Smooth muscle cell (in vitro differentiated cells): ENCODE measurements around the gene LARP4B. TPM values are rescaled to one million over a fixed set of nuclear protein-coding genes. Genes with fewer than 3 reads are reported as not detected.

Source experiments
- DNase-seq: peaks from one replicate; lab custom pipeline; 2025; ENCODE audit not compliant: unreplicated experiment; lab: John Stamatoyannopoulos, UW
- H2AFZ ChIP-seq: fragments of 200-600 bp; sonication (generic); 2 replicates; pipeline ENCODE4 v1.6.0; 2016; ENCODE audit warnings: antibody characterized with exemption, low read depth, mild to moderate bottlenecking
- H3F3A ChIP-seq: fragments of 200-600 bp; sonication (generic); 2 replicates; pipeline ENCODE4 v1.6.0; 2017; ENCODE audit warnings: antibody characterized with exemption, low read depth
- H3K27ac ChIP-seq: fragments of 200-600 bp; sonication (generic); 2 replicates; pipeline ENCODE4 v1.5.1; 2016; ENCODE audit warnings: low read depth, mild to moderate bottlenecking
- H3K27me3 ChIP-seq: fragments of 200-600 bp; sonication (generic); 2 replicates; pipeline ENCODE4 v1.6.1; 2016; ENCODE audit warnings: low read depth, mild to moderate bottlenecking
- H3K36me3 ChIP-seq: fragments of 200-600 bp; sonication (generic); 2 replicates; pipeline ENCODE4 v1.5.1; 2016; ENCODE audit warnings: low read depth
- H3K4me1 ChIP-seq: fragments of 200-600 bp; sonication (generic); 2 replicates; pipeline ENCODE4 v1.5.1; 2016; ENCODE audit warnings: low read depth
- H3K4me2 ChIP-seq: fragments of 200-600 bp; sonication (generic); 2 replicates; pipeline ENCODE4 v1.6.0; 2016; ENCODE audit warnings: mild to moderate bottlenecking
- H3K4me3 ChIP-seq: fragments of 200-600 bp; sonication (generic); 2 replicates; pipeline ENCODE4 v1.5.1; 2016; ENCODE audit warnings: mild to moderate bottlenecking
- H3K79me2 ChIP-seq: fragments of 200-600 bp; sonication (generic); 2 replicates; pipeline ENCODE4 v1.6.0; 2016; ENCODE audit warnings: low read depth, mild to moderate bottlenecking
- H3K9ac ChIP-seq: fragments of 200-600 bp; sonication (generic); 2 replicates; pipeline ENCODE4 v1.6.0; 2016; ENCODE audit warnings: low read depth
- H3K9me3 ChIP-seq: fragments of 200-600 bp; sonication (generic); replicated peaks from 2 replicates; pipeline ENCODE4 v1.5.1; 2016; ENCODE audit warnings: low read depth
- H4K20me1 ChIP-seq: fragments of 200-600 bp; sonication (generic); 2 replicates; pipeline ENCODE4 v1.6.0; 2016; ENCODE audit warnings: low read depth
- WGBS: methylation state at CpG from one replicate; pipeline ENCODE4 v1.1.7; 2016; ENCODE audit warnings: low lambda C conversion rate; 5-methylcytosine and 5-hydroxymethylcytosine counted together
- polyA plus RNA-seq: library from polyadenylated mRNA; unstranded; fragments of >200 nt; fragmentation: Nextera tagmentation; extraction: Ambion mirVana; gene quantifications from 2 replicates; pipeline ENCODE4 v1.2.1, GENCODE V29; 2016
- total RNA-seq: library from RNA; depleted of rRNA; stranded (reverse); fragments of >200 nt; gene quantifications from 2 replicates; pipeline ENCODE4 v1.2.3, GENCODE V29; 2014
- TF ChIP-seq, protein P1 (sequence below): fragments of 200-600 bp; sonication (generic); IDR thresholded peaks from 2 replicates; pipeline ENCODE4 v1.5.1; 2017; ENCODE audit warnings: borderline replicate concordance, mild to moderate bottlenecking, antibody characterized with exemption; ENCODE audit not compliant: insufficient read depth, poor library complexity, severe bottlenecking

The LARP4B gene
- total and polyA plus RNA-seq, 2 experiments from 2014 or later, result 16.7 to 24.9 TPM

DNA sequence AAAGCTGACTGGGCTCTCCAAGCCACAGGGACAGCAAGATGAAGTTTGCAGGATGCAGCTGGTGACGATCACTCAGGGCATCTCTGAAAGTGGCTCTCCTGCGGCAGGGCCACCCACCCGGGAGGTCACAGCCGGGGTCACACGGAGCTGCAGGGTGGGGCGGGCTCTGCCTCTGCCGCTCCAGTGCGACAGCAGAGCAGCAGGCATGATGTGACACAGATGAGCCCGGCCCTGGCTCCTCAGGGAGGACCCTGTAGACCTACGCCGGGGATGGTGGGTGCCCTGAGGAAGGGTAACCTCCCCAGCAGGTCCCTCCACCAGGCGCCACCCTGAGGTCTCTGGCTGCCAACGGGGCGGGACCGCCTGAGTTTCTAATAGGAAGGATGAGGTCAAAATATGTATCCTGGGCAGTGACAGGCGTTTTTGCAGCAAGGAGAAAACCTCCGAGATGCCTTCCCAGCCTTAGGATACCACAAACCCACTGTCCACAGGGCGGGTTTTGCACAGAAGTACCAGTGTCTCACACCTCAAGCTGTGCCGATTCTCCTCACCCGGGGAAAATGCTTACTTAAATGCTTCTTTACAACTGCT, 127.2 kb downstream of the LARP4B start:
- Histone ChIP-seq H3K27me3 (no peaks in the 10 kb centered on the region), H3K4me2 (no peak overlapping the region), H3K9me3 (no peaks in the 10 kb centered on the region), H4K20me1 (no peaks in the 10 kb centered on the region), H3K4me3 (no peak overlapping the region), H2AFZ (no peak overlapping the region), H3K4me1 (no peaks in the 10 kb centered on the region), H3K36me3 (no peaks in the 10 kb centered on the region), H3K79me2 (no peaks in the 10 kb centered on the region), H3F3A (no peaks in the 10 kb centered on the region), H3K27ac (no peak overlapping the region), H3K9ac (no peak overlapping the region)
- 95% methylated on average over 20 of the region's 20 CpGs for WGBS
- TF ChIP-seq, protein P1, sequence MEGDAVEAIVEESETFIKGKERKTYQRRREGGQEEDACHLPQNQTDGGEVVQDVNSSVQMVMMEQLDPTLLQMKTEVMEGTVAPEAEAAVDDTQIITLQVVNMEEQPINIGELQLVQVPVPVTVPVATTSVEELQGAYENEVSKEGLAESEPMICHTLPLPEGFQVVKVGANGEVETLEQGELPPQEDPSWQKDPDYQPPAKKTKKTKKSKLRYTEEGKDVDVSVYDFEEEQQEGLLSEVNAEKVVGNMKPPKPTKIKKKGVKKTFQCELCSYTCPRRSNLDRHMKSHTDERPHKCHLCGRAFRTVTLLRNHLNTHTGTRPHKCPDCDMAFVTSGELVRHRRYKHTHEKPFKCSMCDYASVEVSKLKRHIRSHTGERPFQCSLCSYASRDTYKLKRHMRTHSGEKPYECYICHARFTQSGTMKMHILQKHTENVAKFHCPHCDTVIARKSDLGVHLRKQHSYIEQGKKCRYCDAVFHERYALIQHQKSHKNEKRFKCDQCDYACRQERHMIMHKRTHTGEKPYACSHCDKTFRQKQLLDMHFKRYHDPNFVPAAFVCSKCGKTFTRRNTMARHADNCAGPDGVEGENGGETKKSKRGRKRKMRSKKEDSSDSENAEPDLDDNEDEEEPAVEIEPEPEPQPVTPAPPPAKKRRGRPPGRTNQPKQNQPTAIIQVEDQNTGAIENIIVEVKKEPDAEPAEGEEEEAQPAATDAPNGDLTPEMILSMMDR, result no peak
- DNase-seq, result no peak

DNA sequence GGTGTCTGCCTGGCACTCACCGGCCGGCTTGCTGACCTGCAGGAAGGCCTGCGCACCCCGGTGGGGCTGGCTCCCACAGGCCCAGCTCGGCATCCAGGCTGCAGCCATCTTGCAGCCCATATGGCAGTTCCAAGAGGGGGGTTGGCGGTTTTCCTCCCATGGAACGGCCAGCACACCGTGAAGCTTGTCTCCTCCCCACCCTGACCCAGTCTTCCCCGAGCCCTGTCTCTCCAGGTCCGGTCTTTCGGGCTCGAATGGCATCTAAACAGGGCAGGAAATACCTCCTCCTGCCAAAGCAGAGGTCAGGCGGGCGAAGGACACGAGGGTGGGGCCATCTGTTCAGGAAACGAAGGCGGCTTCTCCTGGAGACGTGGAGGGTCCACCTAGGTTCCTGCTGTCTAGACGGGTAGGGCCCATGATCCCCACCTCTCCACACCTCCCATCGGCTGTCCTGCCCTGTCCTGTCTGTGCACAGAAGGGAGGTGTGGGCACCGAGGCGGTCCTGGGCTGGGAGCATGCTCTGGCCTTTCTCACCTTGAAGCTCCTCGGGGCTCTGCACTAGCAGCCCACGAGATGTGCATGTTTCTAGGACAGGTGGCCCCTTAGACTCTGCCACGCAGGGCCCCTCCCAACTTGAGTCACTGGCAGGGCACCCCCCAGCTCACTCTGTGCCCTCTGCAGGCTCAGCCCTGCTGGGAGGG, 128.3 kb downstream of the LARP4B start:
- Histone ChIP-seq H4K20me1 (no peaks in the 10 kb centered on the region), H3K27me3 (no peaks in the 10 kb centered on the region), H3K4me3 (no peak overlapping the region), H3K9me3 (no peaks in the 10 kb centered on the region), H3K36me3 (no peaks in the 10 kb centered on the region), H3K4me1 (no peaks in the 10 kb centered on the region), H3K9ac (no peak overlapping the region), H2AFZ (no peak overlapping the region), H3K4me2 (no peak overlapping the region), H3K27ac (no peak overlapping the region), H3F3A (no peaks in the 10 kb centered on the region), H3K79me2 (no peaks in the 10 kb centered on the region)
- 96% methylated on average over 22 of the region's 25 CpGs for WGBS
- DNase-seq, result no peak
- TF ChIP-seq, protein P1, result no peak

DNA sequence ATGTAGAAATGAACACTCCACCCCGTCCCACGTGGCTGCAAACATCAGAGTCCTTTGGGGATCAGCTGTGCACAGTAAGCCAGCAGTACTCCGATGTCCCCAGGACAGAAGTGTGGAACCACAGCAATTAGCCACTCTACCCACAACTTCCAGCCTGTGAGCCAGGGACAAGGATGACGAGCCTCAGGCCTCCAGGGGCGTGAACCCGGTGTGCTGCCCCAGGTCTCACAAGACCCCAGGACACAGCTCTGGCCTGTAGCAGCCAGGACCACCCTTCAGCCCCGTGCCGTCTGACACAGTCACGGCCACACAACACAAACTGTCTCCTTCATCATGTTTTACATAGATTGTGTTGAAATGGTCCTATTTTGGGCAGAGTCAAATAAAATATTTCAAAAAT, 129.0 kb downstream of the LARP4B start:
- Histone ChIP-seq H3F3A (no peaks in the 10 kb centered on the region), H3K27me3 (no peaks in the 10 kb centered on the region), H3K9ac (no peak overlapping the region), H3K79me2 (no peaks in the 10 kb centered on the region), H3K4me3 (no peak overlapping the region), H3K4me2 (no peak overlapping the region), H3K36me3 (no peaks in the 10 kb centered on the region), H2AFZ (no peak overlapping the region), H3K9me3 (no peaks in the 10 kb centered on the region), H3K4me1 (no peaks in the 10 kb centered on the region), H4K20me1 (no peaks in the 10 kb centered on the region), H3K27ac (no peak overlapping the region)
- 82% methylated on average over 9 of the region's 9 CpGs for WGBS
- DNase-seq, result no peak
- TF ChIP-seq, protein P1, result no peak

DNA sequence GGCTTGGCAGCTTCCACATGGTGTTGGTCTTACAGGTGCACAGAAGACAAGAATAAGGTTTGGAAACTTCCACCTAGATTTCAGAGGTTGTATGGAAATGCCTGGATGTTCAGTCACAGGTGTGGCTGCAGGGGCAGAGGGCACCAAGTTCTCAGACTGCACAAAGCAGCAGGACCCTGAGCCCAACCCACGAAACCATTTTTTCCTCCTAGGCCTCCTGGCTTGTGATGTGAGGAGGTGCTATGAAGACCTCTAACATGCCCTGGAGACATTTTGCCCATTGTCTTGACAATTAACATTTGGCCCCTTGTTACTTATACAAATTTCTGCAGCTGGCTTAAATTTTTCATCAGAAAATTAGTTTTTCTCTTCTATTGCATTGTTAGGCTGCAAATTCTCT, 134.3 kb downstream of the LARP4B start:
- no peak overlapping the region for H3K4me3 ChIP-seq
- H3K4me1 ChIP-seq, result no peaks in the 10 kb centered on the region
- WGBS, result 96% methylated on average over 1 of the region's 1 CpG
- DNase-seq, result no peak
- H3K36me3 ChIP-seq, result peaks cover 4% of the 10 kb centered on the region
- H3K79me2 ChIP-seq, result no peaks in the 10 kb centered on the region
- no peaks in the 10 kb centered on the region for H3K9me3 ChIP-seq
- H3K27me3 ChIP-seq, result no peaks in the 10 kb centered on the region
- no peak overlapping the region for H2AFZ ChIP-seq
- H3K9ac ChIP-seq, result no peak overlapping the region
- H3K27ac ChIP-seq, result no peak overlapping the region
- no peak overlapping the region for H3K4me2 ChIP-seq
- no peaks in the 10 kb centered on the region for H4K20me1 ChIP-seq
- TF ChIP-seq, protein P1, result no peak
- peaks cover 7% of the 10 kb centered on the region for H3F3A ChIP-seq
